Suprapubic skin (tissue), 4 donors: Measurements from ENCODE around the gene NRBF2.

Experiments used
- CTCF ChIP-seq, 2 donors: fragments of 200-600 bp in 1 of 2; fragments of 450-650 bp in 1 of 2; sonication (generic) in 1 of 2; IDR thresholded peaks; one replicate each; pipeline ENCODE4 v1.5.1; 2016 to 2019; ENCODE audit warnings: antibody characterized with exemption in 2 of 2, mild to moderate bottlenecking in 1 of 2, moderate library complexity in 1 of 2
- EP300 ChIP-seq: sonication (generic); formaldehyde crosslinking; IDR thresholded peaks from one replicate; pipeline ENCODE4 v1.6.1; 2017; ENCODE audit warnings: antibody characterized with exemption
- POLR2A ChIP-seq, 2 donors: fragments of 450-650 bp; IDR thresholded peaks; one replicate each; pipeline ENCODE4 v1.6.1; 2017; ENCODE audit warnings: antibody characterized with exemption in 2 of 2, mild to moderate bottlenecking in 2 of 2, moderate library complexity in 2 of 2
- POLR2AphosphoS5 ChIP-seq, 3 donors: sonication (generic); formaldehyde crosslinking; IDR thresholded peaks; one replicate each; pipeline ENCODE4 v1.6.1; 2017; ENCODE audit warnings: antibody characterized with exemption in 3 of 3

DNA sequence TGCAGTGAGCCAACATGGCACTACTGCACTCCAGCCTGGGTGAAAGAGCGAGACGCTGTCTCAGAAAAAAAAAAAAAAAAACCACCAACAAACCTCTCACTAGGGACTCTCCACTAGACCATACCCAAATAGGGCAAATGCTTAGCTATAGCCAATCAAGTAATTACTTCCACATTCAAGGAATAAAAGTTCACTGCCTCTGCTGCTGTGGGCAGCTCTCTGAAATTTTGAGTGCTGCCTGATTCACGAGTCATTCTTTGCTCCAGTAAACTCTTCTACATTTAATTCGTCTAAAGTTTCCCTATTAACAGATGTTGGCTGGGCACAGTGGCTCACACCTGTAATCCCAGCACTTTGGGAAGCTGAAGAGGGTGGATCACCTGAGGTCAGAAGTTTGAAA lies 4.7 kb upstream of the NRBF2 start:
- TF ChIP-seq CTCF (IDR thresholded peaks at IDR 0.05) = no peak
- TF ChIP-seq POLR2A (IDR thresholded peaks at IDR 0.05) = no peak
- no peak for TF ChIP-seq POLR2AphosphoS5 (IDR thresholded peaks at IDR 0.05)
- no peak for TF ChIP-seq EP300
